ENCODE data around the gene MAGOH.

DNA sequence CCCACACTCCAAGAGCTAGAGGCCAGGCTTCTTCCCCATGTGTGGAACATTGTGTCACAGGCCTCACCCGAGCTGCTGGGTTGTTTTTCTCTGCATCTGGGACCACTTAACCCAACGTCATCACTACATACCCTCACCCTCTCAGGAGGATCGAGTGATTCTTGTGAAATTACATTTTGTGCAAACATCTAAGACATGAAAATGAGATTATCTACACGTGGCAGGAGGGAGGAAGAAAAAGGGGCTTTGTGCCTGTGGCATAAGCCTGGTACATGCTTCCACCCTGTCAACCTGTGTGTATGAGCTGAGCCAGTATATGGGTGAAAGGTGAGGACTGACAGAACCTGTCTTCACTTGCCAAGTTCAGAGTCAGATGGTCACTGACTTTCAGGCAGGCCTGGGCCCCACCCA, 40.1 kb downstream of the MAGOH start:
- TF ChIP-seq, protein P1, sequence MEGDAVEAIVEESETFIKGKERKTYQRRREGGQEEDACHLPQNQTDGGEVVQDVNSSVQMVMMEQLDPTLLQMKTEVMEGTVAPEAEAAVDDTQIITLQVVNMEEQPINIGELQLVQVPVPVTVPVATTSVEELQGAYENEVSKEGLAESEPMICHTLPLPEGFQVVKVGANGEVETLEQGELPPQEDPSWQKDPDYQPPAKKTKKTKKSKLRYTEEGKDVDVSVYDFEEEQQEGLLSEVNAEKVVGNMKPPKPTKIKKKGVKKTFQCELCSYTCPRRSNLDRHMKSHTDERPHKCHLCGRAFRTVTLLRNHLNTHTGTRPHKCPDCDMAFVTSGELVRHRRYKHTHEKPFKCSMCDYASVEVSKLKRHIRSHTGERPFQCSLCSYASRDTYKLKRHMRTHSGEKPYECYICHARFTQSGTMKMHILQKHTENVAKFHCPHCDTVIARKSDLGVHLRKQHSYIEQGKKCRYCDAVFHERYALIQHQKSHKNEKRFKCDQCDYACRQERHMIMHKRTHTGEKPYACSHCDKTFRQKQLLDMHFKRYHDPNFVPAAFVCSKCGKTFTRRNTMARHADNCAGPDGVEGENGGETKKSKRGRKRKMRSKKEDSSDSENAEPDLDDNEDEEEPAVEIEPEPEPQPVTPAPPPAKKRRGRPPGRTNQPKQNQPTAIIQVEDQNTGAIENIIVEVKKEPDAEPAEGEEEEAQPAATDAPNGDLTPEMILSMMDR (IDR thresholded peaks at IDR 0.05) = no peak
- TF ChIP-seq EZH2 (IDR thresholded peaks at IDR 0.05; ENCODE audit: borderline replicate concordance, insufficient read depth, low read depth, low read length, poor library complexity, severe bottlenecking) = no peak
